GM21390 (cell line): Measurements from ENCODE around the gene ELAPOR1.
A peak's percentile ranks its signal among the peaks of the same experiment; 100 is the strongest.
"Not testable (repeated sequence)": the region's sequence is repeated elsewhere in the genome, so short reads cannot be mapped to it uniquely, and the experiment has no call there.

Experiments
- ATAC-seq: cut with Tn5 transposase; IDR thresholded peaks from one replicate; pipeline ENCODE4 v1.9.1; 2021; ENCODE audit not compliant: unreplicated experiment

The ELAPOR1 gene

GRCh38 chr1:109134423-109134822 is 20.5 kb downstream of the ELAPOR1 start:
- ATAC-seq, result no peak

GRCh38 chr1:109135940-109136339 is 22.0 kb downstream of the ELAPOR1 start:
- no peak for ATAC-seq

- ATAC-seq, result no peak
Observed at GRCh38 chr1:109136766-109137165, 22.9 kb downstream of the ELAPOR1 start.

GRCh38 chr1:109137958-109138357 is 24.0 kb downstream of the ELAPOR1 start:
- no peak for ATAC-seq

- ATAC-seq, result no peak
Observed at GRCh38 chr1:109138358-109138757, 24.4 kb downstream of the ELAPOR1 start.

- ATAC-seq, result no peak
Observed at GRCh38 chr1:109140392-109140791, 26.5 kb downstream of the ELAPOR1 start.

GRCh38 chr1:109142260-109142659 is 28.3 kb downstream of the ELAPOR1 start:
- no peak for ATAC-seq

- not testable (repeated sequence) for ATAC-seq
Observed at GRCh38 chr1:109142725-109143124, 28.8 kb downstream of the ELAPOR1 start.

GRCh38 chr1:109148987-109149561 is 35.2 kb downstream of the ELAPOR1 start:
- no peak for ATAC-seq

GRCh38 chr1:109149874-109150601 is 36.1 kb downstream of the ELAPOR1 start:
- ATAC-seq, result no peak

- ATAC-seq, result no peak
Observed at GRCh38 chr1:109151146-109151990, 37.5 kb downstream of the ELAPOR1 start.

GRCh38 chr1:109152196-109152595 is 38.3 kb downstream of the ELAPOR1 start:
- no peak for ATAC-seq

GRCh38 chr1:109156916-109157385 is 43.0 kb downstream of the ELAPOR1 start:
- ATAC-seq, result no peak

GRCh38 chr1:109158433-109158832 is 44.5 kb downstream of the ELAPOR1 start:
- no peak for ATAC-seq

GRCh38 chr1:109159326-109159725 is 45.4 kb downstream of the ELAPOR1 start:
- no peak for ATAC-seq

- ATAC-seq, result no peak
Observed at GRCh38 chr1:109160071-109160840, 46.3 kb downstream of the ELAPOR1 start.

GRCh38 chr1:109161858-109162606 is 48.1 kb downstream of the ELAPOR1 start:
- peak; percentile 62 for ATAC-seq

GRCh38 chr1:109162626-109163025 is 48.7 kb downstream of the ELAPOR1 start:
- ATAC-seq, result no peak

- no peak for ATAC-seq
Observed at GRCh38 chr1:109163551-109163950, 49.6 kb downstream of the ELAPOR1 start.
